Stimulated activated CD4-positive, alpha-beta T cell treated with anti-CD3 and anti-CD28 coated beads, Interleukin-4, amount 100 ng/mL, for 48 hours (primary cell): ENCODE measurements around the gene SLC12A9.

Experiments
- DNase-seq, 2 donors: peaks; one replicate each; pipeline ENCODE4 v3.0.0-alpha.2; 2020; ENCODE audit warnings: low read depth in 2 of 2

The SLC12A9 gene

DNA sequence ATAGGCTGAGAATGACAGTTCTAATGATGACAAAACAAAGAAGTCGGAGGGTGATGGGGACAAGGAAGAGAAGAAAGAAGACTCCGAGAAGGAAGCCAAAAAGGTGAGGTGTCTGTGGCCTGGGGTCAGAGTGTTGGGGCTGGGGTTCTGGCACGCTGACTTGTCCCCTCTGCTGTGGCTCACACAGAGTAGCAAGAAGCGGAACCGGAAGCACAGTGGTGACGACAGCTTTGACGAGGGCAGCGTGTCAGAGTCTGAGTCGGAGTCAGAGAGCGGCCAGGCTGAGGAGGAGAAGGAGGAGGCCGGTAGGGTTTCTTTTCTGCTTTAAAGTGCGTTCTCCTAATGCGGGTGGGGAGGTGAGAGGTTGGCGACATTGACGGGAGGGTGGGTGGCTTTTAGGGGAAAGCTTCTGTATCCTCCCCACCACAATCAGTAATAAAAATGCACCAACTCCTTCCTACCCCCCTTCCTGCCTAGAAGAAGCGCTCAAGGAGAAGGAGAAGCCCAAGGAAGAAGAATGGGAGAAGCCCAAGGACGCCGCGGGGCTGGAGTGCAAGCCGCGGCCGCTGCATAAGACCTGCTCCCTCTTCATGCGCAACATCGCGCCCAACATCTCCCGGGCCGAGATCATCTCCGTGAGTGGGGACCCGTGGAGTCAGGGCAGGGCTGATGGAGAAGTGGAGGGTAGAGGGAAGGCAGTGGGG, 32.4 kb downstream of the SLC12A9 start:
- no peak for DNase-seq

DNA sequence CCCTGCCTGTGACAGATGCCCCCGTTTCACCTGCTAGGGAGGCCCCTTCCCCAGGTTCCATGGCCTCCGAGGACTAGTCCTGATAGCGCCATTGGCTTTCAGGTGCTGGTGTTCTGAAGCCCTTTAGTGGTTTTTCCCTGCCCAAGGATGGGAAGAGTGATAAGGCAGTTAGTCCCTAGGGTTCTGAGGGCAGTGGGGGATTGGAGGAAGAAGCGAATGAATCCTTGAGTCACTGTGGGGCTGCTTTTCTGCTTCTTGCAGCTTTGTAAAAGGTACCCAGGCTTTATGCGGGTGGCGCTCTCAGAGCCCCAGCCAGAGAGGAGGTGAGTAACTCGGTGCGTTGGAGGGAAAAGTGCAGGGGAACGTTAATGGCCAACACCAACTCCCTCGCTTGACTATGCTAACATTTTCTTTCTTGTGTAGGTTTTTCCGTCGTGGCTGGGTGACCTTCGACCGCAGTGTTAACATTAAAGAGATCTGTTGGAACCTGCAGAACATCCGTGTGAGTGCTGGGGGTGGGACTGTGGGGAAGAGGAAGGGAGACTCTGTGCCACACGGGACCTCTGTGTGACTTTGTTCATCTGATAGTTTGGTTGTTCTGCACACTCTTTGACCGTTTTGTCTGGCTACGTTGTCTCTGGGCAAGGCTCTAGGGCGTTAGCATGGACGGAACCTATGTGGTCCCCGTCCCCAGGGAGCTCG, 33.1 kb downstream of the SLC12A9 start:
- no peak for DNase-seq

GRCh38 chr7:100886142-100886935, 33.8 kb downstream of the SLC12A9 start:
- DNase-seq = no peak

DNA sequence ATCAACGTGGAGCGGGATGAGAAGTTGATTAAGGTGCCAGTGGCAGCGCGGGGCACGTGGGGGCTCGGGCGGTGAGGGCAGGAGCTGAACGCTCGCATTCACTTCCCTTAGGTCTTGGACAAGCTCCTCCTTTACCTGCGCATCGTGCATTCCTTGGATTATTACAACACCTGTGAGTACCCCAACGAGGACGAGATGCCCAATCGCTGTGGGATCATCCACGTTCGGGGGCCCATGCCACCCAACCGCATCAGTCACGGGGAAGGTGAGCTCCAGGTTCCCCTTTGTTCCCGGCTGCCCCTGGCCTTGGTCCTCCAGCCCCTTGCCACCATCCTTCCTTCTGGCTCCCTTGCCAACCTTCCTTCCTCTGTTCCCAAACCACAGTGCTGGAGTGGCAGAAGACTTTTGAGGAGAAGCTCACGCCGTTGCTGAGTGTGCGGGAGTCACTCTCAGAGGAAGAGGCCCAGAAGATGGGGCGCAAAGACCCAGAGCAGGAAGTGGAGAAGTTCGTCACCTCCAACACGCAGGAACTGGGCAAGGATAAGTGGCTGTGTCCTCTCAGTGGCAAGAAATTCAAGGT, 34.5 kb downstream of the SLC12A9 start:
- DNase-seq = no peak

GRCh38 chr7:100887516-100888290, 35.2 kb downstream of the SLC12A9 start:
- no peak for DNase-seq

DNA sequence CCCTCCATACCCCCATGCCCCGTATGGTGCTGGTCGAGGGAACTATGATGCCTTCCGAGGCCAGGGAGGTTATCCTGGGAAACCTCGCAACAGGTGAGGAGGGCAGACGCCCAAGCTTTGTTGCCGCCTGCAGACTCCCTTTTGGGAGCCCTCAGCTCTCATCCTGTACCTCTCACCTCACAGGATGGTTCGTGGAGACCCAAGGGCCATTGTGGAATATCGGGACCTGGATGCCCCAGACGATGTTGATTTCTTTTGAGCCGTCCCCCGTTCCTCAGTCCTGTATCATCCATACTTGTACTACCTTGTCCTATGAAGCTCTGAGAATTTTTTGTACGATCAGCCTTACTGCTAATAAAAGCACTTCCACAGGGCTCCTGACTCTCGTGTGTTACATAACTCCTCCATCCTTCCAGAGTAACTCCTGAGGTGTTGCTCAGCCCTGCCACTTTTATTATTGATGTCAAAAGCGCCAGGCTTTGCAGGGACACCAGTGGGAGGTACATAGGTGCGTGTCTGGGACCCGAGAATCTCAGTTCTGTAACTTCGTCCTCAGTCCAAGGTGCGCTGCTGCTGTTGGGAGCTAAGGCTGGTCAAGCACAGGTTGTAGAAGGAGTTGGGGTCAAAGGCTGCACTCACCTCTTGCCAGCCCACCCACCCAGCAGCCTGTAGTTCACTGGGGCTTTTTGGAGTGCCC, 35.9 kb downstream of the SLC12A9 start:
- DNase-seq = no peak

- no peak for DNase-seq
Observed at GRCh38 chr7:100888988-100889750, 36.7 kb downstream of the SLC12A9 start, which contains the start of gene UFSP1. TSS of gene UFSP1 (minus strand) at chr7:100889715. CDS start at chr7:100889271, 444 bp downstream.

- no peak for DNase-seq
Observed at GRCh38 chr7:100890653-100891567, 38.4 kb downstream of the SLC12A9 start.

DNA sequence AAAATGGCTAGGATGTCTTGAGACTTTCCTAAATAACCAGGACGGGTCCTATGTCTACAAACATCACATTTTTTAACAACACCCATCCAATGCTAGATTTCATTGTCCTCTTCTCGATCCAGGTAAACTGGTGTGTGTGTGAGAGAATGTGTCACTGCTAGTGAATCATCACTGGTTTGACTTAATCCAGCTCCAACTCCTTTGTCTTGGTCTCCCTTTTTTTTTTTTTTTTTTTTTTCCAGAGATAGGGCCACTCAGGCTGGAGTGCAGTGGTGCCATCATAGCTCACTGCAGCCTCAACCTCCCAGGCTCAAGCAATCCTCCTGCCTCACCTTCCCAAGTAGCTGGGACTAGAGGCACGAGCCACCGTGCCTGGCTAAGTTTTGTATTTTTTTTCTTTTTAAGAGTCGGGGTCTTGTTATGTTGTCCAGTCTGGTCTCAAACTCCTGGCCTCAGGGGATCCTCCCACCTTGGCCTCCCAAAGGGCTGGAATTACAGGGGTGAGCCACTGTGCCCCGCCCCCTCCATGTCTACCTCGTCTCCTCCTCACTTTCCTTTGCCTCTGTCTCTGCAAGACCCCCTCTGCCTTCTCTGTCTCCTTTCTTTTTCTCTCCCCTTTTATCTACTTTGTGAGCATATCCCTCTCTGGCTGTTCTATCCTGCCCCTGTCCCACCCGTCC, 39.2 kb downstream of the SLC12A9 start:
- no peak for DNase-seq

- DNase-seq = no peak
Observed at GRCh38 chr7:100892364-100893317, 40.1 kb downstream of the SLC12A9 start.

GRCh38 chr7:100893318-100893895, 40.9 kb downstream of the SLC12A9 start:
- no peak for DNase-seq

DNA sequence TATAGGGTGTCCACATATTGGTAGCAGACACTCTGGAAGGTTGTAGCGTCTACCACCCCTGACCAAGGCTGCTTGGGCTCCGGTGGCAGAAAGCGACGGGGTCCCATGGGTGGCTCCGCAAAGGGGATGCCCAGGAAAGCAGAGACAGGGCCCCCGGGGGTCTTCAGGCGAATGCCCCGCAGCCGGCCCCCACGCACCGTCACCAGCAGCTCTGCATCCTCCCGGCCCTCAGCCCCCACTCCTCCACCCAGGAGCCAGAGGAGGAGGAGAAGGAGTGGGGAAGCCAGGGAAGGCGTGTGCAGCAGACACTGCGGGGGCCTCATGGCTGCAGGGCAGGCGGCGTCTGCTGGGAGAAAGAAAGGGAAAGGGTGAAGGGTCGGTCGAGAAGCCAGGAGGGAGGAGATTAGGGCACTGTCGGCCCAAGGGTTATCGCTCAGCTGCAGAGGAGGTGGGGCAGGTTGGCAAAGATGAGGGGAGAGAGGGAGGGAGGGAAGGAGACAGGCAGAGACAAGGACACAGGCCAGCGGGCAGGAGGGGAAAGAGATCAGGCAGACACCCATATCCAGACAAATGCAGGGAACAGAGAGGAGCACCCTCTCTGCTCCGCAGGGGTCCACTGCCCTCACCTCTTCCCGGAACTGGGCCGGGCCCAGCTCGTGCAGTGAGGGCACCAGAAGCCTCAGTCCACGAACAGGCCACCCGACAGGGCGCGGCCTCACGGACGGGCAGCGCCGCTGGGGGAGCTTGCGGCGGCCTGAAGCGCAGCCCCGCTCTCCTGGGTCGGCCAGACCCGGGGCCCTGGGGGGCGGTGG, 41.6 kb downstream of the SLC12A9 start:
- no peak for DNase-seq

DNA sequence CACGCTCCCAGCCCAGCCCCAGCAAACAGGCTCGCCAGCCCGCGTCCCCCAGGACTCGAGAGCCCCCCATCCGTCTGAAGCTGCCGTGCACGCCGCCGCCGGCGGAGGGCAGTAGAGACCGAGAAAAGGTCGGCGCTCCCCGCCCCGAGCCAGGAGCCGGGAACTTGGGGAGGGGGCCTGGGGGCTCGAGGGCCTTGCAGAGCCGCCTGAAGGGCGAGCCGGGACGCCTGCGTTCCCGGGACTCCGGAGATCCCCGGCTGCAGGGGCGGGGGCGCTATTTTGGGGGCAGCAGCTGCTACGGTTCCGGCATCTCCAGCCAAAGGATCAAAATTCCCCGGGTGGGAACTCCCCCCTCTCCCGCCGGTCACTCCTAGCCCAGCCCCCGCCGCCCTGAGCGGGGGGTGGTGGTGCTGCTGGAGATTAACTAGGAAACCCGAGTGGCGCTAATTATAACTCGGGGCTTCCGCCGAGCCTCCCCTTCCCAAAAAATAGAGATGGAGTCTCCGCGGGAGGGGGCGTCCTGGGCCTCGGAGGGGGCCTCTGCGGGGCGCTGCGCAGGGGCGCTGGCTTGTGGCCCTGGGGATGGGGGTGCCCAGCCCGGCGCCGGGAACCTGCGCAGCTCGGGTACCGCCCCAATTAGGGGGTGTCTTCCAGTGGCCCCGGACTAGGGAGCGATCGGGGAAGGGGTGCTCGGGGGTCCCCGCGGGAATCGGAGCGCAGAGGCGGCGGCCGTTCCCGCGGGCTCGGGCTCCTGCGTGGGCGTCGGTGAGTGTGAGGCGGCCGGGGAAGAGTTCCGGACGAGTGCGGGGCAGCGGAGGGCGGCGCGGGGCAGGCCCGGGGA, 42.6 kb downstream of the SLC12A9 start:
- DNase-seq = peak in 1 of 2 donors; percentile 51

- no peak for DNase-seq
Observed at GRCh38 chr7:100895701-100895955, 43.1 kb downstream of the SLC12A9 start, which contains the start of gene ACHE. TSS of gene ACHE (minus strand) at chr7:100895888. CDS start at chr7:100894232, 1,656 bp downstream.
